ENCODE data around the gene MAP1LC3C.

- TF ChIP-seq CTCF (IDR thresholded peaks at IDR 0.05) (no peak), POLR2AphosphoS5 (IDR thresholded peaks at IDR 0.05) (no peak), POLR2A (IDR thresholded peaks at IDR 0.05) (no peak)
Observed at GRCh38 chr1:241968611-241969010, 30.3 kb downstream of the MAP1LC3C start.

Data from breast epithelium (tissue), 3 donors.